ENCODE data around the gene CTU2. TPM values are rescaled to one million over a fixed set of nuclear protein-coding genes. Genes with fewer than 3 reads are reported as not detected.
A peak's percentile ranks its signal among the peaks of the same experiment; 100 is the strongest.

Gene CTU2
- total RNA-seq, 1 experiment from 2014 or later = 52.4 TPM

DNA sequence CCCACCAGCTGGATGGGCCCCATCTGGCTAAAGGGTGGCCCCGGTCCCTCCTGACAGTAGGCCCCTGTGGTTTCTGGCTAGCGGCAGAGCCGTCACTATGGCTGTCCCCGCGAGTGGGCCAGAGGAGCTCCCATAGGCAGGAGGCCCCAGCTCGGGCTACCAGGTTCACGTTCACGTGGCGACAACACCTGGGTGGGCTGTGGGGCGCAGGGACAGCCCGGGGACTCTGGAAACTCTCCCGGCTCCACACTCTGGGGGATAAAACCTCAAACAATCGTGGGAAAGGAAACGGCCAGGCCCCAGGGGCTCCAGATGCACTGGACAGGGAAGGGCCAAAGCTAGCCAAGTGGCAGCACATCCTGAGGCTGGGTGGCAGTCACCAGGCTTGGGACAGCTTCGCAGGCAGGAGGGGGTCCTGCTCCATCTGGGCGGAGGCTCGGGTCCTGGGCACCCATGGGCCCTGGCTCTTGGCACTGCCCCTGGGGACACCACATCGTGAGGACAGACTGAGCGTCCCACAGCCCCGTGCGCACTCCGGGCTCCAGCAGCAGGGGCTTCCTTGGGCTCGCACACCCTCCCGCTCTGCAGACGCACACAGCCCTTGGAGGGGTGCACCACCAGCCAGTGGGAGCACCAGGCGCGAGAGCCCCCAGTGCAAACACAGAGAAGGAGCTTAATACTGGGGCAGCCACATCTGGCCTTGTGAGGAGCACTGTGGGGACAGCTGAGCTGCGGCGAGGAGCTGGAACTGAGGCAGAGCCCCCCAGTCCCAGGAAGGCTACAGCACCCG lies 4.5 kb upstream of the CTU2 start:
- POLR2A ChIA-PET = no interaction called here
- no peak for ATAC-seq
- no peak for TF ChIP-seq ZNF232 (CRISPR knock-in tag; IDR thresholded peaks at IDR 0.05)
- TF ChIP-seq, protein P1, sequence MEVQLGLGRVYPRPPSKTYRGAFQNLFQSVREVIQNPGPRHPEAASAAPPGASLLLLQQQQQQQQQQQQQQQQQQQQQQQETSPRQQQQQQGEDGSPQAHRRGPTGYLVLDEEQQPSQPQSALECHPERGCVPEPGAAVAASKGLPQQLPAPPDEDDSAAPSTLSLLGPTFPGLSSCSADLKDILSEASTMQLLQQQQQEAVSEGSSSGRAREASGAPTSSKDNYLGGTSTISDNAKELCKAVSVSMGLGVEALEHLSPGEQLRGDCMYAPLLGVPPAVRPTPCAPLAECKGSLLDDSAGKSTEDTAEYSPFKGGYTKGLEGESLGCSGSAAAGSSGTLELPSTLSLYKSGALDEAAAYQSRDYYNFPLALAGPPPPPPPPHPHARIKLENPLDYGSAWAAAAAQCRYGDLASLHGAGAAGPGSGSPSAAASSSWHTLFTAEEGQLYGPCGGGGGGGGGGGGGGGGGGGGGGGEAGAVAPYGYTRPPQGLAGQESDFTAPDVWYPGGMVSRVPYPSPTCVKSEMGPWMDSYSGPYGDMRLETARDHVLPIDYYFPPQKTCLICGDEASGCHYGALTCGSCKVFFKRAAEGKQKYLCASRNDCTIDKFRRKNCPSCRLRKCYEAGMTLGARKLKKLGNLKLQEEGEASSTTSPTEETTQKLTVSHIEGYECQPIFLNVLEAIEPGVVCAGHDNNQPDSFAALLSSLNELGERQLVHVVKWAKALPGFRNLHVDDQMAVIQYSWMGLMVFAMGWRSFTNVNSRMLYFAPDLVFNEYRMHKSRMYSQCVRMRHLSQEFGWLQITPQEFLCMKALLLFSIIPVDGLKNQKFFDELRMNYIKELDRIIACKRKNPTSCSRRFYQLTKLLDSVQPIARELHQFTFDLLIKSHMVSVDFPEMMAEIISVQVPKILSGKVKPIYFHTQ (CRISPR knock-in tag; IDR thresholded peaks at IDR 0.05) = no peak
- no peak for TF ChIP-seq ESRRA (CRISPR knock-in tag; IDR thresholded peaks at IDR 0.05; ENCODE audit: borderline replicate concordance)
- TF ChIP-seq, protein P2, sequence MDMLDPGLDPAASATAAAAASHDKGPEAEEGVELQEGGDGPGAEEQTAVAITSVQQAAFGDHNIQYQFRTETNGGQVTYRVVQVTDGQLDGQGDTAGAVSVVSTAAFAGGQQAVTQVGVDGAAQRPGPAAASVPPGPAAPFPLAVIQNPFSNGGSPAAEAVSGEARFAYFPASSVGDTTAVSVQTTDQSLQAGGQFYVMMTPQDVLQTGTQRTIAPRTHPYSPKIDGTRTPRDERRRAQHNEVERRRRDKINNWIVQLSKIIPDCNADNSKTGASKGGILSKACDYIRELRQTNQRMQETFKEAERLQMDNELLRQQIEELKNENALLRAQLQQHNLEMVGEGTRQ (CRISPR knock-in tag; IDR thresholded peaks at IDR 0.05) = no peak
- no peak for TF ChIP-seq ZNF317 (CRISPR knock-in tag; IDR thresholded peaks at IDR 0.05; ENCODE audit: borderline replicate concordance, low read depth)
- TF ChIP-seq, protein P3, sequence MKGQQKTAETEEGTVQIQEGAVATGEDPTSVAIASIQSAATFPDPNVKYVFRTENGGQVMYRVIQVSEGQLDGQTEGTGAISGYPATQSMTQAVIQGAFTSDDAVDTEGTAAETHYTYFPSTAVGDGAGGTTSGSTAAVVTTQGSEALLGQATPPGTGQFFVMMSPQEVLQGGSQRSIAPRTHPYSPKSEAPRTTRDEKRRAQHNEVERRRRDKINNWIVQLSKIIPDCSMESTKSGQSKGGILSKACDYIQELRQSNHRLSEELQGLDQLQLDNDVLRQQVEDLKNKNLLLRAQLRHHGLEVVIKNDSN (CRISPR knock-in tag; IDR thresholded peaks at IDR 0.05) = no peak
- TF ChIP-seq, protein P4, sequence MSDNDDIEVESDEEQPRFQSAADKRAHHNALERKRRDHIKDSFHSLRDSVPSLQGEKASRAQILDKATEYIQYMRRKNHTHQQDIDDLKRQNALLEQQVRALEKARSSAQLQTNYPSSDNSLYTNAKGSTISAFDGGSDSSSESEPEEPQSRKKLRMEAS (CRISPR knock-in tag; IDR thresholded peaks at IDR 0.05) = no peak
- Mint-ChIP-seq H3K27ac (no peak overlapping the region), H3K4me3 (no peak overlapping the region), H3K9me3 (no peaks in the 10 kb centered on the region), H3K27me3 (ENCODE audit: low read depth) (no peaks in the 10 kb centered on the region), H3K4me1 (peaks cover 10% of the 10 kb centered on the region), H3K36me3 (peaks cover 3% of the 10 kb centered on the region; the same call in 1 of the 2 replicates)
- CTCF ChIA-PET = interaction anchor here (0.6 to 6.8 kb wide), 5 partner anchors 16 to 36 kb away, joined by 3 to 46 read pairs (median 4); no protein-coding TSS in a partner anchor
- DNase-seq (ENCODE audit: low spot score) = no peak

DNA sequence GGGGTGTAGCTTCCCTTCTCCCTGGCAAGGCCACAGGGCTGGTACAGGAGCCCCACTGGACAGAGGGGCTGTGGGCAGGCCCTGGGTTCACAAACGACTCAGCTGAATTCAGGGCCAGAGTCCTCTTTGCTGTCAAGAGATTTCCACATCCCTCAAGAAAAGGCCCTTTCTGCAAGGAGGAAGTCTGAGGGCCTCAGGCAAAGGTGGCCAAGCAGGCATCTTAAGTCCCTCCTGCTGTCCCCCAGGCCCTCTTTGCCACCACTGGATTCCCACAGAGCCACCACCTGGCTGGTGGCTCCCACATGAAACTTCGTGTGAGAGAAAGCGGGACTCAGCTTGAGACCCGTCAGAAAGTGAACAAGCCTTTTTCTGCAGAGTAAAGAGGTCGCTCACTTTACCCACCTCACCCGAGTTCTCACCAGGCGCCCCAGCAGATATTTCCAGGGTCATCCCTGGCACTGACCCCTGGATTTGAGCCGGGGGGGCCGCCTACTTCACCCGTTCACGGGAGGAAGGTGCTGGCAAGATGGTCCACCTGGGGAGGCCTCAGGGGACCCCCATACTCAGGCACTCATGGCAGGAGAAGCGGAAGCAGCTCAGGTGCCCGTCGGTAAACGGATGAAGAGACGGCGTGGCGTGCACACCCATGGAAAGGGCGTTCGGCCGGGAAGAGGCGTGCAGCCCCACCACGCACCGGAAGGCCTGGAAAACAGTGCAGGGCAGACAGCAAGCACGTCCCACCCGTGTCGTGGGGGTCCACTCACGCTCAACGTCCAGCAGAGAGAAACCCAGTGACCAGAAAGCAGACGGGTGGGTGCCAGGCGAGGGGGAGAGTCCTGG lies 3.7 kb upstream of the CTU2 start:
- Mint-ChIP-seq H3K4me1 (peaks cover 18% of the 10 kb centered on the region), H3K27ac (peak overlapping the region; percentile 53; the same call in 1 of the 2 replicates), H3K36me3 (peaks cover 2% of the 10 kb centered on the region; the same call in 1 of the 2 replicates), H3K9me3 (no peaks in the 10 kb centered on the region), H3K4me3 (no peak overlapping the region), H3K27me3 (ENCODE audit: low read depth) (no peaks in the 10 kb centered on the region)
- TF ChIP-seq NR1H2 (CRISPR knock-in tag; IDR thresholded peaks at IDR 0.05) = no peak
- no peak for TF ChIP-seq RORB (CRISPR knock-in tag; IDR thresholded peaks at IDR 0.05)
- TF ChIP-seq FOXK1 (CRISPR knock-in tag; IDR thresholded peaks at IDR 0.05) = no peak
- TF ChIP-seq ZNF121 (CRISPR knock-in tag; IDR thresholded peaks at IDR 0.05) = no peak
- no peak for TF ChIP-seq KAT7 (CRISPR knock-in tag; IDR thresholded peaks at IDR 0.05; ENCODE audit: borderline replicate concordance)
- TF ChIP-seq ZNF416 (CRISPR knock-in tag; IDR thresholded peaks at IDR 0.05) = no peak
- TF ChIP-seq, protein P5, sequence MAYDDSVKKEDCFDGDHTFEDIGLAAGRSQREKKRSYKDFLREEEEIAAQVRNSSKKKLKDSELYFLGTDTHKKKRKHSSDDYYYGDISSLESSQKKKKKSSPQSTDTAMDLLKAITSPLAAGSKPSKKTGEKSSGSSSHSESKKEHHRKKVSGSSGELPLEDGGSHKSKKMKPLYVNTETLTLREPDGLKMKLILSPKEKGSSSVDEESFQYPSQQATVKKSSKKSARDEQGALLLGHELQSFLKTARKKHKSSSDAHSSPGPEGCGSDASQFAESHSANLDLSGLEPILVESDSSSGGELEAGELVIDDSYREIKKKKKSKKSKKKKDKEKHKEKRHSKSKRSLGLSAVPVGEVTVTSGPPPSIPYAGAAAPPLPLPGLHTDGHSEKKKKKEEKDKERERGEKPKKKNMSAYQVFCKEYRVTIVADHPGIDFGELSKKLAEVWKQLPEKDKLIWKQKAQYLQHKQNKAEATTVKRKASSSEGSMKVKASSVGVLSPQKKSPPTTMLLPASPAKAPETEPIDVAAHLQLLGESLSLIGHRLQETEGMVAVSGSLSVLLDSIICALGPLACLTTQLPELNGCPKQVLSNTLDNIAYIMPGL (CRISPR knock-in tag; IDR thresholded peaks at IDR 0.05) = no peak
- no peak for TF ChIP-seq MYBL2 (CRISPR knock-in tag; IDR thresholded peaks at IDR 0.05)
- no peak for TF ChIP-seq ZNF423 (CRISPR knock-in tag; IDR thresholded peaks at IDR 0.05)
- TF ChIP-seq, protein P6, sequence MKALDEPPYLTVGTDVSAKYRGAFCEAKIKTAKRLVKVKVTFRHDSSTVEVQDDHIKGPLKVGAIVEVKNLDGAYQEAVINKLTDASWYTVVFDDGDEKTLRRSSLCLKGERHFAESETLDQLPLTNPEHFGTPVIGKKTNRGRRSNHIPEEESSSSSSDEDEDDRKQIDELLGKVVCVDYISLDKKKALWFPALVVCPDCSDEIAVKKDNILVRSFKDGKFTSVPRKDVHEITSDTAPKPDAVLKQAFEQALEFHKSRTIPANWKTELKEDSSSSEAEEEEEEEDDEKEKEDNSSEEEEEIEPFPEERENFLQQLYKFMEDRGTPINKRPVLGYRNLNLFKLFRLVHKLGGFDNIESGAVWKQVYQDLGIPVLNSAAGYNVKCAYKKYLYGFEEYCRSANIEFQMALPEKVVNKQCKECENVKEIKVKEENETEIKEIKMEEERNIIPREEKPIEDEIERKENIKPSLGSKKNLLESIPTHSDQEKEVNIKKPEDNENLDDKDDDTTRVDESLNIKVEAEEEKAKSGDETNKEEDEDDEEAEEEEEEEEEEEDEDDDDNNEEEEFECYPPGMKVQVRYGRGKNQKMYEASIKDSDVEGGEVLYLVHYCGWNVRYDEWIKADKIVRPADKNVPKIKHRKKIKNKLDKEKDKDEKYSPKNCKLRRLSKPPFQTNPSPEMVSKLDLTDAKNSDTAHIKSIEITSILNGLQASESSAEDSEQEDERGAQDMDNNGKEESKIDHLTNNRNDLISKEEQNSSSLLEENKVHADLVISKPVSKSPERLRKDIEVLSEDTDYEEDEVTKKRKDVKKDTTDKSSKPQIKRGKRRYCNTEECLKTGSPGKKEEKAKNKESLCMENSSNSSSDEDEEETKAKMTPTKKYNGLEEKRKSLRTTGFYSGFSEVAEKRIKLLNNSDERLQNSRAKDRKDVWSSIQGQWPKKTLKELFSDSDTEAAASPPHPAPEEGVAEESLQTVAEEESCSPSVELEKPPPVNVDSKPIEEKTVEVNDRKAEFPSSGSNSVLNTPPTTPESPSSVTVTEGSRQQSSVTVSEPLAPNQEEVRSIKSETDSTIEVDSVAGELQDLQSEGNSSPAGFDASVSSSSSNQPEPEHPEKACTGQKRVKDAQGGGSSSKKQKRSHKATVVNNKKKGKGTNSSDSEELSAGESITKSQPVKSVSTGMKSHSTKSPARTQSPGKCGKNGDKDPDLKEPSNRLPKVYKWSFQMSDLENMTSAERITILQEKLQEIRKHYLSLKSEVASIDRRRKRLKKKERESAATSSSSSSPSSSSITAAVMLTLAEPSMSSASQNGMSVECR (CRISPR knock-in tag; IDR thresholded peaks at IDR 0.05; ENCODE audit: borderline replicate concordance) = no peak
- TF ChIP-seq HMGA2 (CRISPR knock-in tag; IDR thresholded peaks at IDR 0.05) = no peak
- no peak for TF ChIP-seq NR2C2 (CRISPR knock-in tag; IDR thresholded peaks at IDR 0.05)
- ChIA-PET POLR2A (no interaction called here), CTCF (interaction anchor here (0.8 to 6.8 kb wide), 3 partner anchors 17 to 35 kb away, joined by 3 to 46 read pairs (median 4); no protein-coding TSS in a partner anchor)
- no peak for ATAC-seq
- no peak for DNase-seq (ENCODE audit: low spot score)
